ENCODE results near the gene SERPINB6.
A peak's percentile ranks its signal among the peaks of the same experiment; 100 is the strongest.
"Not testable (repeated sequence)": the region's sequence is repeated elsewhere in the genome, so short reads cannot be mapped to it uniquely, and the experiment has no call there.

Gene SERPINB6

DNA sequence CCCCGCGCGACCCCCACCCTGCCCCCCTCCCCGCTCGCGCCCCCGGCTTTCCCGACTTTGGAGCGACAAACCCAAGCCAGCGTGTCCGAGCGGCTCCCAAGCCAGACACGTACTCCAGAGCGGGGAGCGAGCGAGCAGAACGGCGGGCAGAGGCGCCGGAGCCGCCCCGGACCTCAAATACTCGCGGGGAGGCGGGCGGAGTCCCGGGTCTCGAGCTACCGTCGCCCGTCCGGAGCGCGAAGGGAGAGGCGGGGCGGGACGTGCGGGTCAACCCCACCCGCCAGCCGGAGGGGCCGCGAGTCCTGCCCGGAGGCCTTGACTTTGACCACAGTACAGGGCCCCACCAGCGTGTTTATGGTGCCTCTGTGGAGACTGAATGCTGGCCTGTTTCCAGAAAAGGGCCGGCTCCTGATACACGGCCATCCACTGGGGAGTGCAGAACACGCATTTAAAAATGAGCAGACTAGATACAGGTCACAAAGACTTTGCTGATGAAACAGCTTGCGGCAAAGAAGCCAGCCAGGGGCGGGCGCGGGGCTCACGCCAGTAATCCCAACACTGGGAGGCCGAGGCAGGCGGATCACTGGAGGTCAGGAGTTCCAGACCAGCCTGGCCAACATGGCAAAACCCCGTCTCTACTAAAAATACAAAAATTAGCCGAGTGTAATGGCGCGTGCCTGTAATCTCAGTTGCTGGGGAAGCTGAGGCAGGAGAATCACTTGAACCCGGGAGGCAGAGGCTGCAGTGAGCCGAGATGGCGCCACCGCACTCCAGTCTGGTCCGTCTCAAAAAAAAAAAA, at the start of gene SERPINB6:
Gene SERPINB6, minus strand, starts transcription at position 148 of the 799 bp plus-strand sequence. CDS start 12,235 bp downstream, outside the sequence.
- peak; percentile 90 for DNase-seq (ENCODE audit: low read depth)

DNA sequence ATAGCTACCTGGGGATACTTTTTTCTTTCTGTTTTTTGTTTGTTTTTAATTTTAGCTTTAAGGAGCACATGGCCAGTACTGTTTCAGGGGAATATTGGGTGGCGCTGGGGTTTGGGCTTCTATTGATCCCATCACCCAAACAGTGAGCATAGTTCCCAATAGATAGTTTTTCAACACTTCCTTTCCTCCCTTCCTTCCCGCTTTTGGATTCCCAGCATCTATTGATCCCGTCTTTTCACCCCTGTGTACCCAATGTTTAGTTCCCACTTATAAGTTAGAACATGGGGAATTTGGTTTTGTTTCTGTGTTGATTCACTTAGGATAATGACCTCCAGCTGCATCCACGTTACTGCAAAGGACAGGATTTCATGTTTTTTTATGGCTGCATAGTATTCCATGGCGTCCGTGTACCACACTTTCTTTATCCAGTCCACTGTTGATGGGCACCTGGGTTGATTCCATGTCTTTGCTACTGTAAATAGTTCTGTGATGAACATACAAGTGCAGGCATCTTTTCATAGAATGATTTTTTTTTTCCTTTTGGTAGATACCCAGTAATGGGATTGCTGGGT, 48.5 kb upstream of the SERPINB6 start:
- DNase-seq (ENCODE audit: low read depth), result no peak

GRCh38 chr6:3019065-3019464, 47.7 kb upstream of the SERPINB6 start:
- no peak for DNase-seq (ENCODE audit: low read depth)

DNA sequence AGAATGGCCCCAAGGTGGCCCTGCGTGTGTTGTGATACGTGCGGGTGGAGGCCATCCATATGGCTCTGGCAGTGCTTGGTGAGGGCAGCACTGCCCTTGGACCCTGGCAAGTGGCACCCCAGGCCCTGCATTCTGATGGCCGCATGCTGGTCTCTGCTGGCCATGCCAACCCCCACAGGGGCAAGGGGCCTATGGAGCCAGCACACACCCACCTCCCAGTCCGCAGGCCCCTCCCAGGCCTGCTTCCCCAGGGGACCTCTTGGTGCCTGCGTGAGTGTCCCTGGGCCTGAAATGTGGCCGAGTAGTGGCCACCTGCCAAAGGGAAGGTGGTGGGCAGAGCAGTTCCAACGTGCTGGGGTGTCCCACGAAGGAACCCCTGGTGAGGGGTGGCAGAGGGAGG, 45.9 kb upstream of the SERPINB6 start:
- DNase-seq (ENCODE audit: low read depth), result no peak

- no peak for DNase-seq (ENCODE audit: low read depth)
Observed at GRCh38 chr6:3016473-3017280, 45.3 kb upstream of the SERPINB6 start.

DNA sequence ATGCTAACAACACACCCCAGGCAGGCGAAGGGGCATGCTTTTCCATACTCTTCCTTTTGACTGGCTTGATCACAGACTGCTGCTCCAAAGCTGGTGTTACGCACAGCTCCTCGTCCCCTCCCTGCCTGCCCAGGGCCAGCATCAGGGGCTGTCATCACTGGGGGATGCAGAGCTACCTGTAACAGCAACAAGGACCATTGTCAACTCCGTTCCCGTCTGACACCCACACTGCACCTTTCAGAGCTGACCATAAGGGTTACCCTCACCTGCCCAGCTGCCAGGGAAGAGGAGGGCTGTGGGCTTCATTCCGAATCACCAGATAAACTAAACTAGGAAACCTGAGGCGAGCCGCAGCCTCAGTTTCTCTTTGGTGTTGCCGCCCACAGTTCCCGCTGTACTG, 43.8 kb upstream of the SERPINB6 start:
- no peak for DNase-seq (ENCODE audit: low read depth)

DNA sequence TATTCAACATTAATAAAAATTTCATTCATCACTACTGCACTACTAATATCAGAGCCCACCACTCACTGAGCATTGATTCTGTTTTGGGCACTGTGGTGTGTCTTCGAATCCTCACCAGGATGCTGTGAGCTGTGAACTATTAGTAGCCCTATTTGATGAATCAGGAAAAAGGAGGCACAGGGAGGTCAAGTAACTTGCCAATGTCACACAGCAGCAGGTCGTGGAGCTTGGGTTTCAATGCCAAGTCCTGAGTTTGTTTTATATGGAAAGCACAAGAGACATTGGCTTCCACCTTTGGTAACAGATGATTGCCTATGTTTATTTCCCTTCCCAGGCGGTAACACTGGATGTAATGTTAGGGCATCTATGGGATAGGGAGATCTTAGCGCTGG, 43.3 kb upstream of the SERPINB6 start:
- DNase-seq (ENCODE audit: low read depth), result no peak

DNA sequence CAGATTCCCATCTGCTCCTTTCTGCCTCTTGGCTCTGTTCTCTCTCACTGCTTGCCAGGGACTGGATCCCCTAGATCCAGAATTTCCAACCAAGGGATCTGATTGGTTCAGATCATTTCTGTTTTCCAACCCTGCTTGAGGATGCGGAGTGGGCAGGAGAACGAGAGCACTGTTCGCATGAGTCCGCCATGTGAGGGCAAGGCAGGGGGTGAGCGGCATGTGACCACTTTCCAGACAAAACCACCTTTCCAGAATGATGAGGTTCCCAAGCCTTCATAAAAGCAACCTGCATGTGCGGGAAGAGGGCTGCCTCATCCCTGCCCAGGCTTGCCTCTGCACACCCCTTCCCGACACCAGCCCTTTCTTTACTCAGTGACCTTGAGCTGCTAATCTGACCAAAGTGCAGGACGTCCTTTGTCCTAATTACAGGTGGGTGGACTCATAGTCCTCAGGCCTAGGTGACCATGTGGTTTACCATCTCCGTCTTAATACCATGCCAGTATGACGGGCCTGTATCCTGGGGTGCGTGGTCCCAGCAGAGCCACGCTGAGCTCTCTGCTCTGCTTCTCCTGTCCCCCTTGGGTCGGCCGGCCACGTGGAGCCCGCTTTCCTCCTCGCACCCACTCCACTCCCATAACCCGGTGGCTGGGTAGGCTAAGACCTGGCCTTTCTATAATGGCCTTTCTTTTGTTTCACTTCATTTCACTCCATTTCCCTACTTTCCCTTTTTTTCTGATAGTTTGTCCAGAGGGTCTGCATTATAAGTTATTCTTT, 42.7 kb upstream of the SERPINB6 start:
- DNase-seq (ENCODE audit: low read depth), result no peak

- DNase-seq (ENCODE audit: low read depth), result peak; percentile 54
Observed at GRCh38 chr6:3013486-3013885, 42.1 kb upstream of the SERPINB6 start.

- DNase-seq (ENCODE audit: low read depth), result no peak
Observed at GRCh38 chr6:3011592-3011991, 40.2 kb upstream of the SERPINB6 start.

- DNase-seq (ENCODE audit: low read depth), result no peak
Observed at GRCh38 chr6:3011158-3011557, 39.8 kb upstream of the SERPINB6 start.

- peak; percentile 62 for DNase-seq (ENCODE audit: low read depth)
Observed at GRCh38 chr6:3009930-3010329, 38.6 kb upstream of the SERPINB6 start.

DNA sequence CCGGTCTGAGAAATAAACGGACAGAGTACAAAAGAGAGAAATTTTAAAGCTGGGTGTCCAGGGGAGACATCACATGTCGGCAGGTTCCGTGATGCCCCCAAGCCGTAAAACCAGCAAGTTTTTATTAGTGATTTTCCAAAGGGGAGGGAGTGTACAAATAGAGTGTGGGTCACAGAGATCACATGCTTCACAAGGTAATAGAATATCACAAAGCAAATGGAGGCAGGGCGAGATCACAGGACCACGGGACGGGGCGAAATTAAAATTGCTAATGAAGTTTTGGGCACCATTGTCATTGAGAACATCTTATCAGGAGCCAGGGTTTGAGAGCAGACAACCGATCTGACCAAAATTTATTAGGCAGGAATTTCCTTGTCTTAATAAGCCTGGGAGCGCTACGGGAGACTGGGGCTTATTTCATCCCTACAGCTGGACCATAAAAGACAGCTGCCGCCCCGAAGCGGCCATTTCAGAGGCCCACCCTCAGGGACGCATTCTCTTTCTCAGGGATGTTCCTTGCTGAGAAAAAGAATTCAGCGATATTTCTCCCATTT, 37.4 kb upstream of the SERPINB6 start:
- not testable (repeated sequence) for DNase-seq (ENCODE audit: low read depth)

DNA sequence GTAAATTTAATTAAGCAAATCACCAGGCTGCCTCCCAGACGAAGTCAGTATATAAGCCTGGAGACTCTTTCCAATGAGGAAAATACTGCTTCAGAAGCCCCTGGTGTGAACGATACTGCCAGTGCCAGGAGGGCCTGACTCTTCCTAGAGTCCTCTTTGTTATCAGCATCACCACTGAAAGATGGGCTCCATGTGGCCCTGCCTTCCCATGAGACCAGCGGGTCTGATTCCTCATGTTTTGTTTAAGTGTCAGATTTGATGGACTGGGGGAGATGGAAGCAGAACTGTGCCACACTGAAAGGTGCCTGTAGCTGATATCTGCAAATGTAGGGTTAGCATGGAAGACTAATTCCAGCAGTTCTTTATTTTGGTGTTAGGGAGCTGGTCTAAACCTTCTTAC, 36.2 kb upstream of the SERPINB6 start:
- no peak for DNase-seq (ENCODE audit: low read depth)

- no peak for DNase-seq (ENCODE audit: low read depth)
Observed at GRCh38 chr6:3006476-3006875, 35.1 kb upstream of the SERPINB6 start.

DNA sequence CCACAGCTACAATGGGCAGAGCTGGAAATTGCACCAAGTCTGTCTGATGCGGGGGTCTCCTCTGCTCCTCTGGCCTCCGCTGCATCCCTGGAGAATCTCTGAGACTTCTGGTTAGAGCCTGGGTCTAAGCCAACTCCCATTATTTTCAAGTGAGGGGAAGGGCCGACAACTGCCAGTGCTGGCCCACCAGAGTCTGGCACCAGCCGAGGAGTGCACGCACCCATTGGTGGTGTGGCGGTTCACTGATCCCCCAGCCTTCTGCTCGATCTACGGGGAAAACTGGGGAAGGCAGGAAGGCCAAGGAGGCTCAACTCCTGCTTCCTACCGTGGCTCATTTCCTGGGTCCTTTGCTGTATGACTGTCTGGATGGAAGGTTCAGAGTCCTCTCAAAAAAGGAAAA, 34.5 kb upstream of the SERPINB6 start:
- no peak for DNase-seq (ENCODE audit: low read depth)

DNA sequence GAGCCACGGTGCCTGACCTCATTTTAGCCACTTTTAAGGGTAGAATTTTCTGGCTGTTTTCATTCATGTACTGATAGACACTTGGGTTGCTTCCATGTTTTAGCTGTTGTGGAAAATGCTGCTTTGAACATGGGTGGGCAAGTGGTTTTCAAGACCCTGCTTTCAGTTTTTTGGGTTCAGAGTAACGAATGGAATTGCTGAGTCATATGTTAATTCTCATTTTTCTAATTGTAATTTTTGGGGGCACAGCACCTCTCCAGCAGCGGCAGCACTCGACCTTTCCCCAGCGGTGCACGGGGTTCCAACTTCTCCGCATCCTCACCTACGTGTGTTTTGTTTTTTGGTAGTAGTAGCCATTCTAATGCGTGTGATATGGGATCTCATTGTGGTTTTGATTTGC, 33.7 kb upstream of the SERPINB6 start:
- no peak for DNase-seq (ENCODE audit: low read depth)

DNA sequence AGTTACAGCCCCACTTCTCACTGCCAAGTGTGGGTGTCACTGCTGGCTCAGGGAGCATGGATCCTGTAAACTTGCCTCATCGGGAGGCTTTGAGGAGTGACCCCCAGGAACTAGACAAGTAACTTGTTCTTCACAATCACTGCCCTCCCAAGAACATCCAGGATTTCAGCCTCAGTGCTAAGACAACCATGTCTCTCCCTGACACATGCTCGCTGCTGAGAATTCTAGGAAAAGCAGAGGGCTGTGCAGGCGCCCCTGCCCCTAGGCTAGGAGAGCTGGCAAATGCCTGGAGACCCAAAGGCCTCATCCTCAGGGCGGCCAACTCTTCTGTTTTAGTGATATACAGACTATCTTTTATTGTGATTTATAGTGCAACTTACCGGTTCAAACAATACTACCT, 31.9 kb upstream of the SERPINB6 start:
- not testable (repeated sequence) for DNase-seq (ENCODE audit: low read depth)

GRCh38 chr6:3001773-3002293, 30.5 kb upstream of the SERPINB6 start:
- DNase-seq (ENCODE audit: low read depth), result peak; percentile 65

- DNase-seq (ENCODE audit: low read depth), result no peak
Observed at GRCh38 chr6:3001146-3001772, 29.9 kb upstream of the SERPINB6 start.

All from amniotic epithelial cell (primary cell).